Activated CD4-positive, CD25-positive, alpha-beta regulatory T cell treated with anti-CD3 and anti-CD28 coated beads, Interleukin-2, amount 50 U/mL, for 72 hours (primary cell): Measurements from ENCODE around the gene AFF3.
"Not testable (repeated sequence)": the region's sequence is repeated elsewhere in the genome, so short reads cannot be mapped to it uniquely, and the experiment has no call there.

Experiments used
- DNase-seq: peaks from one replicate; pipeline ENCODE4 v3.0.0; 2021

The AFF3 gene

GRCh38 chr2:100148883-100149282 lies 6.5 kb upstream of the AFF3 start:
- DNase-seq: no peak

- no peak for DNase-seq
These were observed 4.2 kb upstream of the AFF3 start for GRCh38 chr2:100146657-100146960.

- DNase-seq: no peak
These were observed 3.7 kb upstream of the AFF3 start for GRCh38 chr2:100145893-100146656.

- DNase-seq: no peak
These were observed 896 bp upstream of the AFF3 start for GRCh38 chr2:100143286-100143685.

- DNase-seq: no peak
These were observed 484 bp downstream of the AFF3 start for GRCh38 chr2:100141906-100142305.

GRCh38 chr2:100140582-100140981 lies 1.8 kb downstream of the AFF3 start:
- DNase-seq: no peak

- no peak for DNase-seq
These were observed 4.4 kb downstream of the AFF3 start for GRCh38 chr2:100137866-100138570.

GRCh38 chr2:100137318-100137717 lies 5.1 kb downstream of the AFF3 start:
- DNase-seq: no peak

GRCh38 chr2:100136310-100136709 lies 6.1 kb downstream of the AFF3 start:
- DNase-seq: no peak

- no peak for DNase-seq
These were observed 7.0 kb downstream of the AFF3 start for GRCh38 chr2:100135415-100135814.

- no peak for DNase-seq
These were observed 11.6 kb downstream of the AFF3 start for GRCh38 chr2:100130595-100131391.

GRCh38 chr2:100126897-100127401 lies 15.4 kb downstream of the AFF3 start:
- no peak for DNase-seq

GRCh38 chr2:100126201-100126600 lies 16.2 kb downstream of the AFF3 start:
- no peak for DNase-seq

GRCh38 chr2:100125626-100126025 lies 16.8 kb downstream of the AFF3 start:
- DNase-seq: no peak

GRCh38 chr2:100124761-100125160 lies 17.6 kb downstream of the AFF3 start:
- no peak for DNase-seq

GRCh38 chr2:100121124-100121718 lies 21.2 kb downstream of the AFF3 start:
- DNase-seq: no peak

- DNase-seq: no peak
These were observed 23.2 kb downstream of the AFF3 start for GRCh38 chr2:100119235-100119634.

- no peak for DNase-seq
These were observed 28.4 kb downstream of the AFF3 start for GRCh38 chr2:100113990-100114433.

- no peak for DNase-seq
These were observed 31.8 kb downstream of the AFF3 start for GRCh38 chr2:100110614-100111000.

- no peak for DNase-seq
These were observed 32.3 kb downstream of the AFF3 start for GRCh38 chr2:100109986-100110613.

- DNase-seq: not testable (repeated sequence)
These were observed 33.8 kb downstream of the AFF3 start for GRCh38 chr2:100108648-100109020.

GRCh38 chr2:100107906-100108647 lies 34.3 kb downstream of the AFF3 start:
- no peak for DNase-seq
